GM23248 (cell line): ENCODE data around the gene TMEM184C. TPM values are rescaled to one million over a fixed set of nuclear protein-coding genes. Genes with fewer than 3 reads are reported as not detected.
A peak's percentile ranks its signal among the peaks of the same experiment; 100 is the strongest.

Source experiments
- DNase-seq: peaks from one replicate; pipeline ENCODE4 v3.0.0-alpha.2; 2015
- H2AFZ ChIP-seq: fragments of 200-600 bp; sonication (generic); 2 replicates; pipeline ENCODE4 v1.6.1; 2016; ENCODE audit warnings: antibody characterized with exemption
- H3F3A ChIP-seq: fragments of 200-600 bp; sonication (generic); 2 replicates; pipeline ENCODE4 v1.6.1; 2016; ENCODE audit warnings: mild to moderate bottlenecking, antibody characterized with exemption, mixed run types; ENCODE audit not compliant: insufficient read depth
- H3K27ac ChIP-seq: fragments of 200-600 bp; sonication (generic); 2 replicates; pipeline ENCODE4 v1.5.1; 2016; ENCODE audit warnings: mild to moderate bottlenecking
- H3K27me3 ChIP-seq: fragments of 200-600 bp; sonication (generic); replicated peaks from 2 replicates; pipeline ENCODE4 v1.6.1; 2016; ENCODE audit warnings: mild to moderate bottlenecking; ENCODE audit not compliant: insufficient read depth
- H3K36me3 ChIP-seq: fragments of 200-600 bp; sonication (generic); 2 replicates; pipeline ENCODE4 v1.6.1; 2016; ENCODE audit warnings: low read depth, mild to moderate bottlenecking
- H3K4me1 ChIP-seq: fragments of 200-600 bp; sonication (generic); 2 replicates; pipeline ENCODE4 v1.6.1; 2016; ENCODE audit warnings: mild to moderate bottlenecking; ENCODE audit not compliant: insufficient read depth
- H3K4me2 ChIP-seq: fragments of 200-600 bp; sonication (generic); one replicate; pipeline ENCODE4 v1.6.1; 2016; ENCODE audit warnings: mild to moderate bottlenecking; ENCODE audit not compliant: unreplicated experiment
- H3K4me3 ChIP-seq: fragments of 200-600 bp; sonication (generic); 2 replicates; pipeline ENCODE4 v1.5.1; 2016; ENCODE audit warnings: mild to moderate bottlenecking
- H3K79me2 ChIP-seq: fragments of 200-600 bp; sonication (generic); 2 replicates; pipeline ENCODE4 v1.6.1; 2016; ENCODE audit warnings: mild to moderate bottlenecking; ENCODE audit not compliant: insufficient read depth
- H3K9ac ChIP-seq: fragments of 200-600 bp; sonication (generic); 2 replicates; pipeline ENCODE4 v1.6.1; 2016; ENCODE audit warnings: mild to moderate bottlenecking
- H3K9me2 ChIP-seq: fragments of 200-600 bp; sonication (generic); 2 replicates; pipeline ENCODE4 v1.6.1; 2016; ENCODE audit warnings: mixed run types, mild to moderate bottlenecking, moderate library complexity; ENCODE audit not compliant: insufficient read depth
- H3K9me3 ChIP-seq: fragments of 200-600 bp; sonication (generic); one replicate; pipeline ENCODE4 v1.6.1; 2017; ENCODE audit warnings: low read depth
- H4K20me1 ChIP-seq: fragments of 200-600 bp; sonication (generic); 2 replicates; pipeline ENCODE4 v1.6.0; 2016; ENCODE audit not compliant: insufficient read depth
- EZH2 ChIP-seq: fragments of 200-600 bp; sonication (generic); IDR thresholded peaks from 2 replicates; pipeline ENCODE4 v1.6.1; 2018; ENCODE audit warnings: antibody characterized with exemption, mild to moderate bottlenecking; ENCODE audit not compliant: insufficient read depth, poor library complexity, severe bottlenecking
- EZH2phosphoT487 ChIP-seq: fragments of 200-600 bp; sonication (generic); IDR thresholded peaks from 2 replicates; pipeline ENCODE4 v1.6.1; 2018; ENCODE audit warnings: antibody characterized with exemption, moderate library complexity, mild to moderate bottlenecking, low read depth; ENCODE audit not compliant: insufficient read depth
- whole genome bisulfite sequencing, 2 experiments: methylation state at CpG; one replicate each; pipeline ENCODE4 v1.1.6; 2015 to 2017; ENCODE audit warnings: low lambda C conversion rate in 2 of 2, low coverage in 1 of 2; ENCODE audit errors: missing lambda C conversion rate in 2 of 2; 5-methylcytosine and 5-hydroxymethylcytosine counted together
- in situ Hi-C: fragments of 300-500 bp; cut with MboI; formaldehyde crosslinking; loops from 2 replicates; pipeline ENCODE4 v1.15.0; 2020
- polyA plus RNA-seq: library from polyadenylated mRNA; unstranded; fragments of >200 nt; fragmentation: Nextera tagmentation; extraction: Ambion mirVana; gene quantifications from 2 replicates; pipeline ENCODE4 v1.2.1, GENCODE V29; 2016
- total RNA-seq: library from RNA; depleted of rRNA; stranded (reverse); fragments of >200 nt; shearing (Covaris generic); gene quantifications from 2 replicates; pipeline ENCODE4 v1.2.3, GENCODE V29; 2014

The TMEM184C gene
- total and polyA plus RNA-seq, 2 experiments from 2014 or later, result 26.2 to 36.5 TPM

GRCh38 chr4:147689067-147689466, 71.9 kb downstream of the TMEM184C start:
- Histone ChIP-seq H3F3A (no peaks in the 10 kb centered on the region), H4K20me1 (no peaks in the 10 kb centered on the region), H3K4me3 (no peak overlapping the region), H3K9me2 (no peaks in the 10 kb centered on the region), H3K27me3 (no peaks in the 10 kb centered on the region), H3K9ac (no peak overlapping the region), H3K9me3 (no peaks in the 10 kb centered on the region), H3K4me2 (no peak overlapping the region), H3K4me1 (no peaks in the 10 kb centered on the region), H3K79me2 (no peaks in the 10 kb centered on the region), H3K36me3 (no peaks in the 10 kb centered on the region), H3K27ac (no peak overlapping the region), H2AFZ (no peak overlapping the region)
- TF ChIP-seq EZH2phosphoT487, result no peak
- TF ChIP-seq EZH2, result no peak
- peak; percentile 13 for DNase-seq
- in situ Hi-C loops, result no loop called here
- WGBS, 2 experiments, result 25 to 45% methylated on average over 4 of the region's 4 CpGs

GRCh38 chr4:147691820-147692219, 74.6 kb downstream of the TMEM184C start:
- in situ Hi-C loops, result no loop called here
- H3K36me3 ChIP-seq, result no peaks in the 10 kb centered on the region
- no peaks in the 10 kb centered on the region for H3K9me3 ChIP-seq
- TF ChIP-seq EZH2, result no peak
- no peak for TF ChIP-seq EZH2phosphoT487
- no peak overlapping the region for H2AFZ ChIP-seq
- DNase-seq, result no peak
- no peak overlapping the region for H3K9ac ChIP-seq
- 69% methylated on average over 2 of the region's 2 CpGs for WGBS, 2 experiments
- H3K4me3 ChIP-seq, result no peak overlapping the region
- no peaks in the 10 kb centered on the region for H3K4me1 ChIP-seq
- no peaks in the 10 kb centered on the region for H3F3A ChIP-seq
- H3K9me2 ChIP-seq, result no peaks in the 10 kb centered on the region
- H3K4me2 ChIP-seq, result no peak overlapping the region
- H3K79me2 ChIP-seq, result no peaks in the 10 kb centered on the region
- H3K27me3 ChIP-seq, result no peaks in the 10 kb centered on the region
- H3K27ac ChIP-seq, result no peak overlapping the region
- H4K20me1 ChIP-seq, result no peaks in the 10 kb centered on the region

- H3K36me3 ChIP-seq, result no peaks in the 10 kb centered on the region
- no peaks in the 10 kb centered on the region for H3K79me2 ChIP-seq
- TF ChIP-seq EZH2 (no peak), EZH2phosphoT487 (no peak)
- no peak overlapping the region for H2AFZ ChIP-seq
- no peak for DNase-seq
- 91 to 92% methylated on average over 3 of the region's 3 CpGs for WGBS, 2 experiments
- no peak overlapping the region for H3K27ac ChIP-seq
- H3K9me3 ChIP-seq, result no peaks in the 10 kb centered on the region
- H4K20me1 ChIP-seq, result no peaks in the 10 kb centered on the region
- no peaks in the 10 kb centered on the region for H3K27me3 ChIP-seq
- in situ Hi-C loops, result no loop called here
- H3K9ac ChIP-seq, result no peak overlapping the region
- H3F3A ChIP-seq, result no peaks in the 10 kb centered on the region
- no peaks in the 10 kb centered on the region for H3K4me1 ChIP-seq
- H3K9me2 ChIP-seq, result no peaks in the 10 kb centered on the region
- H3K4me2 ChIP-seq, result no peak overlapping the region
- no peak overlapping the region for H3K4me3 ChIP-seq
These were observed 76.0 kb downstream of the TMEM184C start for GRCh38 chr4:147693218-147693617.

- in situ Hi-C loops, result no loop called here
These were observed 79.7 kb downstream of the TMEM184C start for GRCh38 chr4:147696866-147697265.

GRCh38 chr4:147704846-147705245, 87.6 kb downstream of the TMEM184C start:
- TF ChIP-seq EZH2phosphoT487, result no peak
- TF ChIP-seq EZH2, result no peak
- H3K9ac ChIP-seq, result no peak overlapping the region
- no peak for DNase-seq
- no peaks in the 10 kb centered on the region for H3K9me3 ChIP-seq
- H3K9me2 ChIP-seq, result no peaks in the 10 kb centered on the region
- H3K4me2 ChIP-seq, result no peak overlapping the region
- no peaks in the 10 kb centered on the region for H3K36me3 ChIP-seq
- H4K20me1 ChIP-seq, result no peaks in the 10 kb centered on the region
- H3K27me3 ChIP-seq, result no peaks in the 10 kb centered on the region
- no peak overlapping the region for H3K4me3 ChIP-seq
- no peak overlapping the region for H3K27ac ChIP-seq
- in situ Hi-C loops, result loop anchor here (5.0 kb wide), 1 partner anchor 162 kb away; no protein-coding TSS in a partner anchor
- WGBS, 2 experiments, result 40 to 64% methylated on average over 1 of the region's 1 CpG
- H3F3A ChIP-seq, result no peaks in the 10 kb centered on the region
- no peaks in the 10 kb centered on the region for H3K79me2 ChIP-seq
- no peak overlapping the region for H2AFZ ChIP-seq
- H3K4me1 ChIP-seq, result no peaks in the 10 kb centered on the region

More at GRCh38 chr4:147696866-147697265, 79.7 kb downstream of the TMEM184C start:
- Histone ChIP-seq H3K4me2 (no peak overlapping the region), H3K9ac (no peak overlapping the region), H2AFZ (no peak overlapping the region), H3K79me2 (no peaks in the 10 kb centered on the region), H3K4me1 (no peaks in the 10 kb centered on the region), H3K4me3 (no peak overlapping the region), H3K9me2 (no peaks in the 10 kb centered on the region), H3F3A (no peaks in the 10 kb centered on the region), H3K36me3 (no peaks in the 10 kb centered on the region), H3K27ac (no peak overlapping the region), H3K9me3 (no peaks in the 10 kb centered on the region), H4K20me1 (no peaks in the 10 kb centered on the region), H3K27me3 (no peaks in the 10 kb centered on the region)
- no peak for TF ChIP-seq EZH2phosphoT487
- no peak for TF ChIP-seq EZH2
- WGBS, 2 experiments, result 3 to 7% methylated on average over 1 of the region's 1 CpG
- DNase-seq, result no peak
